Prostate gland (tissue), 2 donors: ENCODE measurements around the gene SUCLG2.

Experiments used
- POLR2AphosphoS5 ChIP-seq: sonication (generic); formaldehyde crosslinking; IDR thresholded peaks from one replicate; pipeline ENCODE4 v1.6.1; 2017; ENCODE audit warnings: antibody characterized with exemption
- TF ChIP-seq, protein P1 (sequence below), 4 experiments: fragments of 200-600 bp in 2 of 4; fragments of 450-650 bp in 2 of 4; sonication (generic) in 2 of 4; IDR thresholded peaks; 1 replicate in 3 of 4; 2 replicates in 1 of 4; pipeline ENCODE4 v1.5.1; 2016 to 2019; ENCODE audit warnings: antibody characterized with exemption in 4 of 4, mild to moderate bottlenecking in 2 of 4, moderate library complexity in 2 of 4

DNA sequence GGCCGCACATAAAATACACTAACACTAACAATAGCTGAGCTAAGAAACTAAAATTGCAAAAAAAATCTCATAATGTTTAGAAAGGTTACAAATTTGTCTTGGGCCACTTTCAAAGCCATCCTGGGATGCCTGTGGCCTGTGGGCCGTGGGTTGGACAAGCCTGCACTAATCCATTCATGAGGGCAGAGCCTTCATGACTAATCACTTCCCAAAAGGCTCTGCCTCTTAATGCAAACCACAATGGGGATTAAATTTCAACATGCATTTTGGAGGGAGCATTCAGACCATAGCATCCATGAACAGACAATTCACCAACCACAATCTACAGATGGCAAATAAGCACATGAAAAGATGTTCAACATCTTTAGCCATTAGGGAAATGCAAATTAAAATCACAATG lies 128.2 kb downstream of the SUCLG2 start:
- no peak for TF ChIP-seq POLR2AphosphoS5
- TF ChIP-seq, protein P1, sequence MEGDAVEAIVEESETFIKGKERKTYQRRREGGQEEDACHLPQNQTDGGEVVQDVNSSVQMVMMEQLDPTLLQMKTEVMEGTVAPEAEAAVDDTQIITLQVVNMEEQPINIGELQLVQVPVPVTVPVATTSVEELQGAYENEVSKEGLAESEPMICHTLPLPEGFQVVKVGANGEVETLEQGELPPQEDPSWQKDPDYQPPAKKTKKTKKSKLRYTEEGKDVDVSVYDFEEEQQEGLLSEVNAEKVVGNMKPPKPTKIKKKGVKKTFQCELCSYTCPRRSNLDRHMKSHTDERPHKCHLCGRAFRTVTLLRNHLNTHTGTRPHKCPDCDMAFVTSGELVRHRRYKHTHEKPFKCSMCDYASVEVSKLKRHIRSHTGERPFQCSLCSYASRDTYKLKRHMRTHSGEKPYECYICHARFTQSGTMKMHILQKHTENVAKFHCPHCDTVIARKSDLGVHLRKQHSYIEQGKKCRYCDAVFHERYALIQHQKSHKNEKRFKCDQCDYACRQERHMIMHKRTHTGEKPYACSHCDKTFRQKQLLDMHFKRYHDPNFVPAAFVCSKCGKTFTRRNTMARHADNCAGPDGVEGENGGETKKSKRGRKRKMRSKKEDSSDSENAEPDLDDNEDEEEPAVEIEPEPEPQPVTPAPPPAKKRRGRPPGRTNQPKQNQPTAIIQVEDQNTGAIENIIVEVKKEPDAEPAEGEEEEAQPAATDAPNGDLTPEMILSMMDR (IDR thresholded peaks at IDR 0.05) = no peak
